IMR-90 (cell line): ENCODE results near the gene ENAH.

ENCODE experiments used
- CEBPB ChIP-seq: IDR thresholded peaks from 2 replicates; pipeline ENCODE4 v1.6.1; 2012; ENCODE audit warnings: low read depth, low read length, improper control_type of control experiment
- FOS ChIP-seq: fragments of 150-350 bp; IDR thresholded peaks from 2 replicates; pipeline ENCODE4 v1.6.1; 2016; ENCODE audit warnings: low read depth, low read length
- MAFK ChIP-seq: IDR thresholded peaks from 2 replicates; pipeline ENCODE4 v1.6.1; 2012; ENCODE audit warnings: low read depth, low read length, improper control_type of control experiment
- MXI1 ChIP-seq: IDR thresholded peaks from 2 replicates; pipeline ENCODE4 v1.6.1; 2012; ENCODE audit warnings: low read depth, mild to moderate bottlenecking, low read length, moderate library complexity, borderline replicate concordance
- NFE2L2 ChIP-seq: fragments of 150-350 bp; IDR thresholded peaks from 2 replicates; pipeline ENCODE4 v1.6.1; 2016; ENCODE audit warnings: low read depth, mild to moderate bottlenecking, low read length
- POLR2A ChIP-seq: IDR thresholded peaks from 2 replicates; pipeline ENCODE4 v1.6.1; 2012; ENCODE audit warnings: mild to moderate bottlenecking, low read depth, low read length
- RFX5 ChIP-seq: IDR thresholded peaks from 2 replicates; pipeline ENCODE4 v1.8.0; 2012; ENCODE audit warnings: low read depth, mild to moderate bottlenecking, low read length, moderate library complexity
- SMC3 ChIP-seq: fragments of 150-350 bp; IDR thresholded peaks from 2 replicates; pipeline ENCODE4 v1.6.1; 2016; ENCODE audit warnings: low read depth, mild to moderate bottlenecking, antibody characterized with exemption, low read length, moderate library complexity
- TF ChIP-seq, protein P1 (sequence below): conservative IDR thresholded peaks from 2 replicates; pipeline ENCODE4 v1.5.1; 2012; ENCODE audit warnings: mild to moderate bottlenecking, low read depth, low read length, improper control_type of control experiment
- TF ChIP-seq, protein P2 (sequence below): fragments of 150-350 bp; IDR thresholded peaks from 2 replicates; pipeline ENCODE4 v1.6.1; 2016; ENCODE audit warnings: low read depth, mild to moderate bottlenecking, low read length, moderate library complexity, borderline replicate concordance
- TF ChIP-seq, protein P3 (sequence below): fragments of 150-350 bp; IDR thresholded peaks from 2 replicates; pipeline ENCODE4 v1.6.1; 2017; ENCODE audit warnings: mild to moderate bottlenecking, antibody characterized with exemption, low read length, low read depth

DNA sequence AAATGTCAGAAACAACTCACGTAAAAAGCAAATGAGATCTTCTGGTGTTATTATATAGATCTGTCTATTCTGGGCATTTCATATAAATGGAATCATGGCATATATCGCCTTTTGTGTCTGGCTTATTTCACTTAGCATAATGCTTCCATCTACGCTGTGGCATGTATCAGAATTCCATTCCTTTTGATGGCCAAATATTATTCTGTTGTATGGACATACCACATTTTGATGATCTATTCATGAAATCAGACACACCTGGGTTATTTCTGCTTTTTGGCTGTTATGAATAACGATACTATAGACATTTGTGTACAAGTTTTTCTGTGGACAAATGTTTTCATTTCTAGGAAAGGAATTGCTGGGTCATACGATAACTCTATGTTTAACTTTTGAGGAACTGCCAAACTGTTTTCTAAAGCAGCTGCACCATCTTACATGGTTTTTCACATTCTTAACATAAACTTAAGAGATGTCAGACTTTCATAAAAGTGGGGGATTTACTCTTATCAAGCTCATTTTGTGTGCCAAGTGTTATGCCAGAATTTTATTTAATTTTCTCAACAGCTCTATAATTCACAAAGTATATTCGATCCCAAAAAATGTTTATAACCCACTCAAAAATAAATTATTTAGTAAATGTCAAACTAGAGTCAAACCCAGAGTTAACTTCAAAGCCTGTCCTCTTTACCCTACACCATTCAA lies 7.6 kb downstream of the ENAH start:
- TF ChIP-seq, protein P1, sequence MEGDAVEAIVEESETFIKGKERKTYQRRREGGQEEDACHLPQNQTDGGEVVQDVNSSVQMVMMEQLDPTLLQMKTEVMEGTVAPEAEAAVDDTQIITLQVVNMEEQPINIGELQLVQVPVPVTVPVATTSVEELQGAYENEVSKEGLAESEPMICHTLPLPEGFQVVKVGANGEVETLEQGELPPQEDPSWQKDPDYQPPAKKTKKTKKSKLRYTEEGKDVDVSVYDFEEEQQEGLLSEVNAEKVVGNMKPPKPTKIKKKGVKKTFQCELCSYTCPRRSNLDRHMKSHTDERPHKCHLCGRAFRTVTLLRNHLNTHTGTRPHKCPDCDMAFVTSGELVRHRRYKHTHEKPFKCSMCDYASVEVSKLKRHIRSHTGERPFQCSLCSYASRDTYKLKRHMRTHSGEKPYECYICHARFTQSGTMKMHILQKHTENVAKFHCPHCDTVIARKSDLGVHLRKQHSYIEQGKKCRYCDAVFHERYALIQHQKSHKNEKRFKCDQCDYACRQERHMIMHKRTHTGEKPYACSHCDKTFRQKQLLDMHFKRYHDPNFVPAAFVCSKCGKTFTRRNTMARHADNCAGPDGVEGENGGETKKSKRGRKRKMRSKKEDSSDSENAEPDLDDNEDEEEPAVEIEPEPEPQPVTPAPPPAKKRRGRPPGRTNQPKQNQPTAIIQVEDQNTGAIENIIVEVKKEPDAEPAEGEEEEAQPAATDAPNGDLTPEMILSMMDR: no peak
- no peak for TF ChIP-seq POLR2A
- TF ChIP-seq RFX5: no peak
- TF ChIP-seq, protein P2, sequence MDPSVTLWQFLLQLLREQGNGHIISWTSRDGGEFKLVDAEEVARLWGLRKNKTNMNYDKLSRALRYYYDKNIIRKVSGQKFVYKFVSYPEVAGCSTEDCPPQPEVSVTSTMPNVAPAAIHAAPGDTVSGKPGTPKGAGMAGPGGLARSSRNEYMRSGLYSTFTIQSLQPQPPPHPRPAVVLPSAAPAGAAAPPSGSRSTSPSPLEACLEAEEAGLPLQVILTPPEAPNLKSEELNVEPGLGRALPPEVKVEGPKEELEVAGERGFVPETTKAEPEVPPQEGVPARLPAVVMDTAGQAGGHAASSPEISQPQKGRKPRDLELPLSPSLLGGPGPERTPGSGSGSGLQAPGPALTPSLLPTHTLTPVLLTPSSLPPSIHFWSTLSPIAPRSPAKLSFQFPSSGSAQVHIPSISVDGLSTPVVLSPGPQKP: no peak
- TF ChIP-seq, protein P3, sequence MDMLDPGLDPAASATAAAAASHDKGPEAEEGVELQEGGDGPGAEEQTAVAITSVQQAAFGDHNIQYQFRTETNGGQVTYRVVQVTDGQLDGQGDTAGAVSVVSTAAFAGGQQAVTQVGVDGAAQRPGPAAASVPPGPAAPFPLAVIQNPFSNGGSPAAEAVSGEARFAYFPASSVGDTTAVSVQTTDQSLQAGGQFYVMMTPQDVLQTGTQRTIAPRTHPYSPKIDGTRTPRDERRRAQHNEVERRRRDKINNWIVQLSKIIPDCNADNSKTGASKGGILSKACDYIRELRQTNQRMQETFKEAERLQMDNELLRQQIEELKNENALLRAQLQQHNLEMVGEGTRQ: no peak
- TF ChIP-seq CEBPB: no peak
- TF ChIP-seq MXI1: no peak
- no peak for TF ChIP-seq FOS
- no peak for TF ChIP-seq SMC3
- TF ChIP-seq NFE2L2: no peak
- TF ChIP-seq MAFK: no peak
